Fibroblast of the aortic adventitia (primary cell): ENCODE results near the gene GPAT3. TPM values are rescaled to one million over a fixed set of nuclear protein-coding genes. Genes with fewer than 3 reads are reported as not detected.
"Not testable (repeated sequence)": the region's sequence is repeated elsewhere in the genome, so short reads cannot be mapped to it uniquely, and the experiment has no call there.

Experiments used
- DNase-seq: peaks from one replicate; pipeline ENCODE4 v3.0.0-alpha.2; 2010; ENCODE audit warnings: low read depth
- H3K4me3 ChIP-seq: 2 replicates; pipeline ENCODE4 v1.5.1; 2011; ENCODE audit warnings: low read depth, mild to moderate bottlenecking, control low read depth, low read length, moderate library complexity
- total RNA-seq: library from RNA; depleted of rRNA; stranded (reverse); fragments of >200 nt; gene quantifications from 2 replicates; pipeline ENCODE4 v1.2.3, GENCODE V29; 2012; ENCODE audit warnings: low replicate concordance
- TF ChIP-seq, protein P1 (sequence below): IDR thresholded peaks from 2 replicates; pipeline ENCODE4 v1.5.1; 2011; ENCODE audit warnings: mild to moderate bottlenecking, low read length, control low read depth, inconsistent platforms; ENCODE audit not compliant: insufficient read depth

Gene GPAT3
- total RNA-seq, 1 donor, result 10.7 TPM

- TF ChIP-seq, protein P1, sequence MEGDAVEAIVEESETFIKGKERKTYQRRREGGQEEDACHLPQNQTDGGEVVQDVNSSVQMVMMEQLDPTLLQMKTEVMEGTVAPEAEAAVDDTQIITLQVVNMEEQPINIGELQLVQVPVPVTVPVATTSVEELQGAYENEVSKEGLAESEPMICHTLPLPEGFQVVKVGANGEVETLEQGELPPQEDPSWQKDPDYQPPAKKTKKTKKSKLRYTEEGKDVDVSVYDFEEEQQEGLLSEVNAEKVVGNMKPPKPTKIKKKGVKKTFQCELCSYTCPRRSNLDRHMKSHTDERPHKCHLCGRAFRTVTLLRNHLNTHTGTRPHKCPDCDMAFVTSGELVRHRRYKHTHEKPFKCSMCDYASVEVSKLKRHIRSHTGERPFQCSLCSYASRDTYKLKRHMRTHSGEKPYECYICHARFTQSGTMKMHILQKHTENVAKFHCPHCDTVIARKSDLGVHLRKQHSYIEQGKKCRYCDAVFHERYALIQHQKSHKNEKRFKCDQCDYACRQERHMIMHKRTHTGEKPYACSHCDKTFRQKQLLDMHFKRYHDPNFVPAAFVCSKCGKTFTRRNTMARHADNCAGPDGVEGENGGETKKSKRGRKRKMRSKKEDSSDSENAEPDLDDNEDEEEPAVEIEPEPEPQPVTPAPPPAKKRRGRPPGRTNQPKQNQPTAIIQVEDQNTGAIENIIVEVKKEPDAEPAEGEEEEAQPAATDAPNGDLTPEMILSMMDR, result no peak
- DNase-seq, result no peak
- no peak overlapping the region for H3K4me3 ChIP-seq
Observed at GRCh38 chr4:83503974-83504373, 31.9 kb upstream of the GPAT3 start.

- H3K4me3 ChIP-seq, result no peak overlapping the region
- TF ChIP-seq, protein P1, result no peak
- no peak for DNase-seq
Observed at GRCh38 chr4:83504503-83504902, 31.4 kb upstream of the GPAT3 start.

GRCh38 chr4:83504996-83505395, 30.9 kb upstream of the GPAT3 start:
- DNase-seq, result no peak
- TF ChIP-seq, protein P1, result no peak
- no peak overlapping the region for H3K4me3 ChIP-seq

DNA sequence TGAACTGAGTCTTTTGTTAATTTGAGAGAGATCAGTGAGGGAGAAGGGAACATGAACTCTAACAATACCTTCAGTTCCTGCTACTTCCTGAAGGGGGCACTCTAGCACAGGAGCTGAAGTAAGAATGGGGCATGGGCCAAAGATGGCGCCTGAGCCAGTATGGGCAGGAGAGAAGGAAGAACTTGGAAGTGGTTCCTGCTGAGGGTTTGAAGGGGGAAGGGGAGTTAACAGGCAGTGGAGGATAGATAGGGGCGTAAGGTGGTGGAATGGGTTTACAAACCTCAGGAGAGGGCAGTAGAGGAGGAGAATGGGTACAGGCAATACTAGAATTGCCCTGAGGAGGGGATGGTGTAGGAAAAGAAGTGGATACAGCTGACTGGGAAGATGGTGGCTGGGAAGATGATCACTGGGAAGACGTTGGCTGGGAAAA, 26.7 kb upstream of the GPAT3 start:
- not testable (repeated sequence) for H3K4me3 ChIP-seq
- TF ChIP-seq, protein P1, result peak; percentile 62
- peak; percentile 79 for DNase-seq

DNA sequence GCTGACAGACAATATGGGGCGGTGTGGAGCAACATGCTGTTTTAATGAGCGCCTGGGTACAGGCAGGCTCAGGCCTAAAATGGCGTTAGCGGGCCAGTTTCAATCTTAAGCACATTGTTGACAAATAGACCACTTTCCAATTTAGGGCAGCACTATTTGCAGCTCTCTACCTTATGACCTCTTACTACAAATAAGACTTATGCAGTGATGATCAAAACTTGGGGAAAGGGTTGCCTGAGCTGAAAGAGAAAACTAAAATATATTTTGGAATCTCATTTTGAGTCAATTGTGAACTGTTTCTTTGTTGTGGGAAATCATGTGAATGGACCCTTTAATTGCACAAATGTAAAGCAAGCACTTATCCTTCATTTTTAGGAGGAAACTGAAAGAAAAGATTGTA, 25.5 kb upstream of the GPAT3 start:
- TF ChIP-seq, protein P1, result no peak
- H3K4me3 ChIP-seq, result no peak overlapping the region
- DNase-seq, result no peak

- H3K4me3 ChIP-seq, result no peak overlapping the region
- TF ChIP-seq, protein P1, result no peak
- peak; percentile 93 for DNase-seq
Observed at GRCh38 chr4:83516042-83516772, 19.7 kb upstream of the GPAT3 start.

GRCh38 chr4:83522239-83522638, 13.7 kb upstream of the GPAT3 start:
- no peak for DNase-seq
- TF ChIP-seq, protein P1, result no peak
- no peak overlapping the region for H3K4me3 ChIP-seq
